GM21737 (cell line): Measurements from ENCODE around the gene LTO1.

Experiments used
- ATAC-seq: cut with Tn5 transposase; IDR thresholded peaks from one replicate; pipeline ENCODE4 v1.9.1; 2021; ENCODE audit warnings: mild to moderate bottlenecking, moderate library complexity; ENCODE audit not compliant: unreplicated experiment

The LTO1 gene

DNA sequence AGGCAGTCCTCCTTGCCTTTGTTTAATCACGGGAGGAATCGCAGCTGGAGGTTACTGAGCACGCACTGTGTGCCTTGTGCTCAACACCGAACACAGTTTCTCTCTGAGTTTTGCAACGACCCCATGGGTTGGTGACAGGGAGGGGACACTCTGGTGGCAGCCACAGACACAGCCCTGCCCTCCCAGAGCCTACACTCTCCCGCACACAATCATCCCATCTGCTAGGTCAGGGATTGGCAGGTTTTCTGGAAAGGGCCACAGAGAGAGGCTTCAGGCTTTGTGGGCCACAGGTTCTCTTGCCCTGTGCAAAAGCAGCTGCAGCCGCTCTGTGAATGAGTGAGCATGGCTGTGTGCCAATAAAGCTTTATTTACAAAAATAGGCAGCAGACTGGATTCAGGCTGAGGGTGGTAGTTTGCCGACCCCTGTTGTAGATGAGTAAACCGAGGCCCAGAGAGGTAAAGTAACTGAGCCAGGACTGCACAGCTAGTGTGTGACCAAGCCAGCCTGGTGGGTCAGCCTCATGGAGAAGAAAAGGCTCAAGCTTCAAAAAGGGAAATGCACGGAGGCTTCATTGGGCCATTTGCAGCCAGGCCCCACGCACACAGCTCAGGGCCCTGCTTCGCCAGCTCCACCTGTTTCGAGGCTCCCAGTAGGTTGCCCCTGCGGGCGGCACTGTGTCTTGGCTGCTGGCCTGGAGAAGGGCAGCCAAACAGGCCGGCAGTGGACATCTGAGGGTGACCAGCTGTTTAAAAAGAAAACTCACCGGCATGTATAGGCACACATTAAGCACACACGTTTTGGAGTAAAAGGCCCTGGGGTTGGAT, 16.3 kb downstream of the LTO1 start:
- ATAC-seq: no peak

- no peak for ATAC-seq
Measured at GRCh38 chr11:69657911-69658625, 17.1 kb downstream of the LTO1 start.

DNA sequence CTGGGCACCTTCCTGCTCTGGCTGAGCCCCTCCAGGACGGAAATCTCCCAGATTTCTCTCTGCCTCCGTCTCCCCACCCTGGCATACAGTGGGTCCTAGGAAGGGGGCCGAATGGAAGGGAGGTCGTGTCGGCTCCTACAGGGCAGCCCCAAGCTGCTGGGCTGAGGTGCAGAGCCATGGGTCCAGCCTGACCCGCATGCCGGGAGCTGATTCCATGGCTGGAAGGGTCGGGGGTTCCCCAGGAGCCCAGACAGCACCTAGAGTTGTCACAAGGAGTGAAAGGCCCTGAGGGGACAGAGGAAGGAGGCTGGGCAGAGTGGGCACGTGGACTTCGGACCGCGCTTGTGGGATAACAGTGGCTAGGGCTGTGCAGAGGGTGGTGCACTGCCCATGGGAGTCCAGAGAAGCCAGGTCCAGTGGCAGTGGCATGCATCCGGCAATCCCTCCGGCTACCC, 17.7 kb downstream of the LTO1 start:
- ATAC-seq: no peak

GRCh38 chr11:69656536-69657455, 18.4 kb downstream of the LTO1 start:
- no peak for ATAC-seq

GRCh38 chr11:69655479-69656428, 19.4 kb downstream of the LTO1 start:
- no peak for ATAC-seq

DNA sequence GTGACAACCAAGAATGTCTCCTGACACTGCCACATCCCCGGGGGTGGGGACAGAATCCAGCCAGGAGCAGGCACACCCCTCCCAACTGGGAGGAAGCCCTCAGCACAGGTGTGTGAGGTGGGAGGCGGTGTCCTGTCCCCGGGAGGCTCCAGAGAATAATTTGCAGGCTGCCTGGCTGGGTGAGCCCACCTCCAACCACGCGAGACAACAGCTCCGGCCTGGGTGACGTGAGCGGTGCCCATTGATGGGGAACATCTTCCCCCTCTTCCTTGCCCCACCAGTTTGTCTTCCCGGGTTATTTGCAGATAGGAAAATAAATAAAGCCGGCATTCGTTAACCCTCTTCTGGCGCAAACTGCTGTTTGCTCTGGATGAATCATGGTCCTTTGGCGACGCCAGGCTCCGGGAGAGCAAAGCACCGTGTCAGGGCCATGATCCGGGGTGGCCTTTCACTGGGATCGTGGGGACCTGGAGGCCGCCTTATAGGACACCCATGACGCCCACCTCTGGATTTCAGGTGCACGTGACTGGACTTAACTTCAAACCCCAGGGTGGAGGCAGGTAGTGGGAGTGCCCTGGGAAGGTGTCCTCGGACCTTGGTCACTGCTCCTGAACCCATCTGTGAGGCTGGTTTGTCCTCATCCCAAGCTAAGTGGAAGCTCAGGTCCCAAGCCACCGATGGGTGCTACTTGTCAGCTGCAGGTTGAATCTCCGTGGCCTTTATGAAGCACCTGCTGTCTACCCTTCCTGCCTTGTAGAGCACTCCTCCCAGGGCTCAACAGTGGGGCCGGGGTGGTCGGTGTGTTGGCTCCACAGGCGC, 20.3 kb downstream of the LTO1 start:
- no peak for ATAC-seq

- ATAC-seq: no peak
Measured at GRCh38 chr11:69654001-69654659, 21.0 kb downstream of the LTO1 start.

DNA sequence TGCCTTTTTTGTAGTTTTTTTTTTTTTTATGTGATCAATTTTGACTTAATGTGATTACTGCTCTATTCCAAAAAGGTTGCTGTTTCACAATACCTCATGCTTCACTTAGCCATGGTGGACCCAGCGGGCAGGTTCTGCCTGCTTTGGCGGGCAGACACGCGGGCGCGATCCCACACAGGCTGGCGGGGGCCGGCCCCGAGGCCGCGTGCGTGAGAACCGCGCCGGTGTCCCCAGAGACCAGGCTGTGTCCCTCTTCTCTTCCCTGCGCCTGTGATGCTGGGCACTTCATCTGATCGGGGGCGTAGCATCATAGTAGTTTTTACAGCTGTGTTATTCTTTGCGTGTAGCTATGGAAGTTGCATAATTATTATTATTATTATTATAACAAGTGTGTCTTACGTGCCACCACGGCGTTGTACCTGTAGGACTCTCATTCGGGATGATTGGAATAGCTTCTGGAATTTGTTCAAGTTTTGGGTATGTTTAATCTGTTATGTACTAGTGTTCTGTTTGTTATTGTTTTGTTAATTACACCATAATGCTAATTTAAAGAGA, 21.7 kb downstream of the LTO1 start:
- no peak for ATAC-seq

DNA sequence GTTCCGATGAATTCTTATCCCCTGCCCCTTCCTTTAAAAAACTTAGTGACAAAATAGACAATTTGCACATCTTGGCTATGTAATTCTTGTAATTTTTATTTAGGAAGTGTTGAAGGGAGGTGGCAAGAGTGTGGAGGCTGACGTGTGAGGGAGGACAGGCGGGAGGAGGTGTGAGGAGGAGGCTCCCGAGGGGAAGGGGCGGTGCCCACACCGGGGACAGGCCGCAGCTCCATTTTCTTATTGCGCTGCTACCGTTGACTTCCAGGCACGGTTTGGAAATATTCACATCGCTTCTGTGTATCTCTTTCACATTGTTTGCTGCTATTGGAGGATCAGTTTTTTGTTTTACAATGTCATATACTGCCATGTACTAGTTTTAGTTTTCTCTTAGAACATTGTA, 22.2 kb downstream of the LTO1 start:
- ATAC-seq: no peak

DNA sequence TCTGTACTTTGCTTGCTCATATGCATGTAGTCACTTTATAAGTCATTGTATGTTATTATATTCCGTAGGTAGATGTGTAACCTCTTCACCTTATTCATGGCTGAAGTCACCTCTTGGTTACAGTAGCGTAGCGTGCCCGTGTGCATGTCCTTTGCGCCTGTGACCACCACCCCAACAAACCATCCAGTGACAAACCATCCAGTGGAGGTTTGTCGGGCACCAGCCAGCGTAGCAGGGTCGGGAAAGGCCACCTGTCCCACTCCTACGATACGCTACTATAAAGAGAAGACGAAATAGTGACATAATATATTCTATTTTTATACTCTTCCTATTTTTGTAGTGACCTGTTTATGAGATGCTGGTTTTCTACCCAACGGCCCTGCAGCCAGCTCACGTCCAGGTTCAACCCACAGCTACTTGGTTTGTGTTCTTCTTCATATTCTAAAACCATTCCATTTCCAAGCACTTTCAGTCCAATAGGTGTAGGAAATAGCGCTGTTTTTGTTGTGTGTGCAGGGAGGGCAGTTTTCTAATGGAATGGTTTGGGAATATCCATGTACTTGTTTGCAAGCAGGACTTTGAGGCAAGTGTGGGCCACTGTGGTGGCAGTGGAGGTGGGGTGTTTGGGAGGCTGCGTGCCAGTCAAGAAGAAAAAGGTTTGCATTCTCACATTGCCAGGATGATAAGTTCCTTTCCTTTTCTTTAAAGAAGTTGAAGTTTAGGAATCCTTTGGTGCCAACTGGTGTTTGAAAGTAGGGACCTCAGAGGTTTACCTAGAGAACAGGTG, 23.1 kb downstream of the LTO1 start:
- no peak for ATAC-seq

DNA sequence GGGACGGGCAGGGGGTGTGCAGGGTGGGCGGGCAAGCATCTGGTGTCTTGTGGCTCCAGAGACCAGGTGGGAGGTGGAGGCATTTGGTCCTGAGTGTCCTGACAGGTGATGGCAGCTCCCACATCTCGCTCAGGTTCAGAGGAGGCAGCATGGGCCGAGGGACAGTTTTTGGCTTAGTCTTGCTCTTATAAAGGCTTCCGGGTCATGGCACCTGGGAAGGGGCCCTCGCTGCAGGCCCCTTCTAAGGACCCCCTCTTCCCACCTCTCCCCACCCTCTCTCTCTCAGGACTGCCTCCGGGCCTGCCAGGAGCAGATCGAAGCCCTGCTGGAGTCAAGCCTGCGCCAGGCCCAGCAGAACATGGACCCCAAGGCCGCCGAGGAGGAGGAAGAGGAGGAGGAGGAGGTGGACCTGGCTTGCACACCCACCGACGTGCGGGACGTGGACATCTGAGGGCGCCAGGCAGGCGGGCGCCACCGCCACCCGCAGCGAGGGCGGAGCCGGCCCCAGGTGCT, 24.3 kb downstream of the LTO1 start:
- no peak for ATAC-seq

GRCh38 chr11:69650081-69650831, 24.9 kb downstream of the LTO1 start:
- no peak for ATAC-seq

- ATAC-seq: no peak
Measured at GRCh38 chr11:69649576-69649900, 25.6 kb downstream of the LTO1 start.

- no peak for ATAC-seq
Measured at GRCh38 chr11:69648679-69649575, 26.2 kb downstream of the LTO1 start.

DNA sequence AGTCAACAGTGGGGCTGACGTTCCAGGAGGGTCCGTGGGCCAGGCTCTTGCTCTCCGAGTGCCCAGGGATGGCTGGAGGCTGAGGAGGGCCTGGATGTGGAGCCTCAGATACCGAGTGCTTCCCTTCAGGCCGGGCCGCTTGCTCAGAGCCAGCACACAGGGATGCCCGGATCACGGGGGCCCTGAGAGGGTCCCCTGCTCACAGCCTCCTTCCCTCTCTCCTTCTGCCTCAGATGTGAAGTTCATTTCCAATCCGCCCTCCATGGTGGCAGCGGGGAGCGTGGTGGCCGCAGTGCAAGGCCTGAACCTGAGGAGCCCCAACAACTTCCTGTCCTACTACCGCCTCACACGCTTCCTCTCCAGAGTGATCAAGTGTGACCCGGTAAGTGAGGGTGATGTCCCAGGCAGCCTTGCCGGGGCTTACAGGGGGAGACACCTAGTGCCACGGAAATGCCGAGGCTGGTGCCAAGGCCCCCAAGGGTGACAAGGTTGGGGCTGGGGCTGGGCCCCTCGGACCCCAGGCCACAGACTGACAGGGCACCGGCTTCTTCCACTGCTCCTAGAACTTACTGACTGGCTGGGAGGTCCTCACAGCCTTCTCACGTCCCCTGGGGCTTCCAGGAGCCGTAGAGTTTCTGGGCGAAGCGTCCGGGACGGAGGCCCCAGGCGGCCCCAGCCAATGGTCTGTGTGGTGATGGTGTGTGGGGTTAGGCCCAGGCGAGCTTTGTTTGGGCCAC, 27.2 kb downstream of the LTO1 start:
- ATAC-seq: no peak
